ENCODE data around the gene SORL1.
A peak's percentile ranks its signal among the peaks of the same experiment; 100 is the strongest.
"Not testable (repeated sequence)": the region's sequence is repeated elsewhere in the genome, so short reads cannot be mapped to it uniquely, and the experiment has no call there.

The SORL1 gene, protein sequence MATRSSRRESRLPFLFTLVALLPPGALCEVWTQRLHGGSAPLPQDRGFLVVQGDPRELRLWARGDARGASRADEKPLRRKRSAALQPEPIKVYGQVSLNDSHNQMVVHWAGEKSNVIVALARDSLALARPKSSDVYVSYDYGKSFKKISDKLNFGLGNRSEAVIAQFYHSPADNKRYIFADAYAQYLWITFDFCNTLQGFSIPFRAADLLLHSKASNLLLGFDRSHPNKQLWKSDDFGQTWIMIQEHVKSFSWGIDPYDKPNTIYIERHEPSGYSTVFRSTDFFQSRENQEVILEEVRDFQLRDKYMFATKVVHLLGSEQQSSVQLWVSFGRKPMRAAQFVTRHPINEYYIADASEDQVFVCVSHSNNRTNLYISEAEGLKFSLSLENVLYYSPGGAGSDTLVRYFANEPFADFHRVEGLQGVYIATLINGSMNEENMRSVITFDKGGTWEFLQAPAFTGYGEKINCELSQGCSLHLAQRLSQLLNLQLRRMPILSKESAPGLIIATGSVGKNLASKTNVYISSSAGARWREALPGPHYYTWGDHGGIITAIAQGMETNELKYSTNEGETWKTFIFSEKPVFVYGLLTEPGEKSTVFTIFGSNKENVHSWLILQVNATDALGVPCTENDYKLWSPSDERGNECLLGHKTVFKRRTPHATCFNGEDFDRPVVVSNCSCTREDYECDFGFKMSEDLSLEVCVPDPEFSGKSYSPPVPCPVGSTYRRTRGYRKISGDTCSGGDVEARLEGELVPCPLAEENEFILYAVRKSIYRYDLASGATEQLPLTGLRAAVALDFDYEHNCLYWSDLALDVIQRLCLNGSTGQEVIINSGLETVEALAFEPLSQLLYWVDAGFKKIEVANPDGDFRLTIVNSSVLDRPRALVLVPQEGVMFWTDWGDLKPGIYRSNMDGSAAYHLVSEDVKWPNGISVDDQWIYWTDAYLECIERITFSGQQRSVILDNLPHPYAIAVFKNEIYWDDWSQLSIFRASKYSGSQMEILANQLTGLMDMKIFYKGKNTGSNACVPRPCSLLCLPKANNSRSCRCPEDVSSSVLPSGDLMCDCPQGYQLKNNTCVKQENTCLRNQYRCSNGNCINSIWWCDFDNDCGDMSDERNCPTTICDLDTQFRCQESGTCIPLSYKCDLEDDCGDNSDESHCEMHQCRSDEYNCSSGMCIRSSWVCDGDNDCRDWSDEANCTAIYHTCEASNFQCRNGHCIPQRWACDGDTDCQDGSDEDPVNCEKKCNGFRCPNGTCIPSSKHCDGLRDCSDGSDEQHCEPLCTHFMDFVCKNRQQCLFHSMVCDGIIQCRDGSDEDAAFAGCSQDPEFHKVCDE (N-terminal part only)

DNA sequence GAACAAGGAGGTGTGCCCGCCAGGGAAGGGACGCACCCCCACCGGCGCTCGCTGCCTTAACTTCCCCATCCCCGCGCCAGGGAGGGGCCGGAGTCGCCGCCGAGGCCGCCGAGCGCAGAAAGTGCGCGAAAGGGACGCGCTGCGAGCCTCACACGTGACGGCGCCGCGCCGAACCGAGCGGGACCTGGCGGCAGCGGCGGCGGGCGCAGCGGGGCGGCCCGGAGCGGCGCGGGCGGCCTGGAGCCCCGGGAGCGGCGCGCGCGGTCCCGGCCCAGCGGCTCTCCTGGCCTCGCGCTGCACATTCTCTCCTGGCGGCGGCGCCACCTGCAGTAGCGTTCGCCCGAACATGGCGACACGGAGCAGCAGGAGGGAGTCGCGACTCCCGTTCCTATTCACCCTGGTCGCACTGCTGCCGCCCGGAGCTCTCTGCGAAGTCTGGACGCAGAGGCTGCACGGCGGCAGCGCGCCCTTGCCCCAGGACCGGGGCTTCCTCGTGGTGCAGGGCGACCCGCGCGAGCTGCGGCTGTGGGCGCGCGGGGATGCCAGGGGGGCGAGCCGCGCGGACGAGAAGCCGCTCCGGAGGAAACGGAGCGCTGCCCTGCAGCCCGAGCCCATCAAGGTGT lies at the start of gene SORL1:
Gene SORL1, plus strand, starts transcription at position 329 of the 623 bp plus-strand sequence. Its CDS starts 18 bp downstream, at position 347.
- no peak for DNase-seq

DNA sequence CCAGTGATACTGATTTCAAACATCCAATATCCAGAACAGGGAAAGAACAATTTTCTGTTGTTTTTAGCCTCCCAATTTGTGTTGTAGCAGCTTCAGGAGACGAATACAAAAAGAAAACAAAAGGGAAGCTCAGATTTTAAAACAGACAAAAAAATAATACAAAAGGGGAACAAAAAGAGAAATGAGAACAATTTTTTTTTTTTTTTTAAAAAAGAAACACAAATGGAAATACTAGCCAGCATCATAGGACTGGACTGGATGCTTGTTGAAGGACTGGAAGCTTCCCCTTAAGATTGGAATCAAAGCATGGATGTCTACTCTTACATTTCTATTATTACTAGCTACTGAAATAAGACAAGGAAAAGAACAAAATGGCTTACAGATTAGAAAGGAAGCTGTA lies 46.5 kb upstream of the SORL1 start:
- DNase-seq = peak; percentile 50

DNA sequence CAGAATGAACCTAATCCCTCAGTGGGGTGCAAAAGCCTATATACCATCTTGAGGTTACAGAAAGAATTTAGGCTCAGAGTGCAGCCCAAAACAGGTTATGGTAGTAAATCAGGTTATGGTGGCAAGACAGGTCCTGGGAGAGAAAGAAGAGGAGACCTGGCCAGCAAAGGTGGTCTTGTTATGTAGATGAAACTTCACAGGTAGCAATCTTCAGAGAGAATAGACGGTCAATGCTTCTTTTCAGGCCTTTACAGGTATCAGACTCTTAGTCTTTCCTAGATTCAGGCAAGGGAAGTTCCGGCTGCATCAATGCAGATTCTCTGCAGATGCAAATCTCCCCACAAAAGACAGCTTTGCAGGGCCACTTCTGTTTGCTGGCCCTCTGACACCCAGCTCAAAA lies 45.8 kb upstream of the SORL1 start:
- no peak for DNase-seq

DNA sequence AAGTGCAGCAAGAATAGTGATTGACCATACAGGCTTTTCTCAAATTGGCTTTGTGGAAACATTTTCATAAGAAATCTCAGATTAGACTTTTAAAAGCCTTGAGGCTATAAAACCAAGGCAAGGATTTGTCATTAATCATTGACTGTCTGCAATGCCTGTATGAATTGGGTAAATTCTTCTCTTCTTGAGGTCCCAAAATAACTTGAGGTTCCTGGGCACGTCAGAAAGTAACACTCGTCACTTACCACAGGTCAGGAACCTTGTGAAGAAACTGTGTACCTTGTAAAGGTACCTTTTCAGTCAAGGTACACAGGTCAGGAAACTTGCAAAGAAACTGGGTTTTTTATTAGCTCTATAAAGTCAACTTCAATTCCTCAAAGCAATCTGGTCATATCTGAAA lies 43.3 kb upstream of the SORL1 start:
- no peak for DNase-seq

DNA sequence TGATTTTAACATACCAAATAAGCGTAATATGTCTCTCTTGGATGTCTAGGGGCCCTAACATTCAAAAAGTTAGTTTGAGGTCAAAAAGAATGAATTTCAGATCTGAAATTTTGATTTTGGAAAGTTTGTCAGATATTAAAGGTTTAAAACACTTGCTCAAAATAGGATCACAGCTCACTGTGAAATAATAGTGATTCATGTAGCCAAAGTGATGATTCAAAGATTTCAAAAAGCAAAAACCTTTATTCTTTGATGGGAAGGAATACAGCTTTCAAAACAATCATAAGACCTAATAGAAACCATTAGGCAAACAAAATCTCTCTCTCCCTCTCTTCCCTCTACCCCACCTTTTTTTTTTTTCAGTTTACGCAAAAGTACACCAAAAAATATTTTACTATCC lies 42.1 kb upstream of the SORL1 start:
- not testable (repeated sequence) for DNase-seq

DNA sequence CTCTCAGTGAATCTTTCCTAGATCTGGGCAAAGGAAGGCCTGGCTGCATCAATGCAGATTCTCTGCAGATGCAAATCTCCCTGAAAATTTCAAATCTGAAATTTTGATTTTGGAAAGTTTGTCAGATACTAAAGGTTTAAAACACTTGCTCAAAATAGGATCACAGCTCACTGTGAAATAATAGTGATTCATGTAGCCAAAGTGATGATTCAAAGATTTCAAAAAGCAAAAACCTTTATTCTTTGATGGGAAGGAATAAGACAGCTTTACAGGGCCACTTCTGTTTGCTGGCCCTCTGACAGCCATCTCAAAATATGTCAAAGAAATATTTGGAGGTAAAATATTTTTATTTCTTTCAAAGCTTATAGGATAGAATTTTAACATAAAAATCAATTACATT lies 40.8 kb upstream of the SORL1 start:
- DNase-seq = not testable (repeated sequence)

DNA sequence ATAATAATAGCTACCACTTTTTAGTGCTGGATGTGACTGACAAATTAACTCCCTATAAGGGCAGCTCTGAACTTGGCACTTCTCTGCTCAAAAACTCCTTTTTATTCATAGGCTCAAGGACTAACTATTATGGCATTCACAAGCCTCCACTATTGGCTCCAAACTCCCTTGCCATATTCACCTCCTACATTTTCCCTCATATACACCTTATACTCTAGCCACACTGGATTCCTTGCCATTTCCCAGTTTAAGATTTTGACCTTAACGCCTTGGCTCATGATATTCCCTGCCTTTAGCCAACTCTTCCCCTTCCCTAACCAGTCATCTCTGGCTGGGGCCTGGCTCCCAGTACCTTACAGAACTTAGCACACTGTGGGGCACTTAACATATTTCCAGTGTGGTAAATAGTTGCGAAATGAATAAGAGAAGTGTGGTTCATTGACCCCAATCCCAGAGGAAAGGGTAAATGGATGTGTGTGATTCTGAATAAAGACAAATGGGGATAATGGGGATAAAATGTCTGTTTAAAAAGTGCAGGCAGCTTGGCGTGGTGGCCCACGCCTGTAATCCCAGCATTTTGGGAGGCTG lies 40.0 kb upstream of the SORL1 start:
- DNase-seq = no peak

DNA sequence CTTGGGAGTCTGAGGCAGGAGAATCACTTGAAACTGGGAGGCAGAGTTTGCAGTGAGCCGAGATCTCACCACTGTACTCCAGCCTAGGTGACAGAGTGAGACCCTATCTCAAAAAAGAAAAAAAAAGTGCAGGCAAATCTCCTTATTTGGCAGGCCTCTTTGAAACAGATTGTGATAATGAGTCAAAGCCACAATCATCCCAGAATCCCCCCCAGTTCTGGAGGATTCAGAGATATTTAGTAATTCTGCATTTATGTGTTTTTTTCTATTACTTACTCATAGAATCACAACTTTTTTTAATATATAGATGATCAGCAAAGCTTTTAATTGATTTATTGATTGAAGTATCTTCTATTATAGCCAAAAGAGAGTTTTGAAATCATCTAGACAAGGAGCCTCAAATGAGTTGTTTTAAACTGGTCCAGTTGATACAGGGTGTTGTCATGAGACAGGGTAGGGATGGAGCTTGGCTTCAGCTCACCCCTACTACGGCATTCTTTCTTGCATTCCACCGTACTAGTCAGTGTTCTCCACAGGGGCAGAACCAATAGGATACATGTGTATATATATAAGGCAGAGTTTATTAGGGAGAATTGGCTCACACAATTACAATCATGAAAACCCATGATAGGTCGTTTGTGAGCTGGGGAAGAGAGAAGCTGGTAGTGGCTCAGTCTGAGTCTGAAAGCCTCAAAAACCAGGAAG lies 39.3 kb upstream of the SORL1 start:
- DNase-seq = no peak

DNA sequence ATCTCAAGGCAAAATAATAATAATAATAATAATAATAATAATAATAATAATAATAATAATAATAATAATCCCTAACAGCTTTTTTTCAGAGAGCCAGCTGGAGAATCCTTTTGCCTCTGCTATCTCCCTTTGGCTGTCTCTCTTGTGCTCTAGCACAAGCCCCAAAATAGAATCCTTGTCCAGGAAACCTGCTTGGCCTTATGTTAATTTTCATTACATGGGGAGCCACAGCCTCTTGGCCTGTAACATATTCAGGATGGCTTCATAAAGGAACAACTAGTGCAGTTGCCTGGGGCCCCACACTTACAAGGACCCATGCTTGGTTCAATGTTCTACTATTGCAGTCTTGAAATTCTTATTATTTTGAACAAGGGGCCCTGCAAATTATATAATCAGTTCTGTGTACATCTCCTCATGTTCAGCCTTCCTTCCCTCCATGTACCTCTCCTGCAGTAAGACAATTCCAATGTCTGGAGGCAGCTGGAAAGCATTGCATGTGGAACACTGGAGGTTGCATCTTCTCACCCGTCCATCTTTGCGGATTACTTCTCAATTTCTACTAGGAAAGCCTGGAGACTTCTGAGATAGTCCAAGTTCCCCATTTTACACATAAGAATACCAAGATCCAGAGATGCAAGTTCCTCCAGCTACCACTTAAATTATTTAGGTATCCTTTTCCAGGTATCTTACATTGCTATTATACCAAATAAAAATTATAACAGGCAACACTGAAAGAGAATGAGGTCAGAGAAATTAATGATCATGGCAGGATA lies 37.8 kb upstream of the SORL1 start:
- peak; percentile 58 for DNase-seq

DNA sequence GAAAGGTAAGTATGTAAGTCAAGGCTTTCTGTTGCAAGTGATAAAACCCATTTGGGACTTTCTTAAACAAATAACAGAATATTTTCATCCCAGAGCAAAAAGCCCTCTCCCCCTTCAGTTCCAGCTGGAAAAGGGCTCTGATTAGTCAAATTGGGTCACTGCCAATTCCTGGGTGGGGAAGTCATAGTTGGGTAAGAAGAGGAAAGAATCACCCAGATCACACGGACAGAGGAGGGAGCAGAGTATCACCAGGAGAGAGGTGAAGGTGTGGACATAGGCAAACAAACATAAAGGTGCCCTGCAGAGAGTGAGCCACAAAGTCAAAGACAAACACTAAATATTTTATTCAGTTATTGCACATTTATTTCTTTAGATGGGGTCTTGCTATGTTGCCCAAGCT lies 36.3 kb upstream of the SORL1 start:
- DNase-seq = no peak

DNA sequence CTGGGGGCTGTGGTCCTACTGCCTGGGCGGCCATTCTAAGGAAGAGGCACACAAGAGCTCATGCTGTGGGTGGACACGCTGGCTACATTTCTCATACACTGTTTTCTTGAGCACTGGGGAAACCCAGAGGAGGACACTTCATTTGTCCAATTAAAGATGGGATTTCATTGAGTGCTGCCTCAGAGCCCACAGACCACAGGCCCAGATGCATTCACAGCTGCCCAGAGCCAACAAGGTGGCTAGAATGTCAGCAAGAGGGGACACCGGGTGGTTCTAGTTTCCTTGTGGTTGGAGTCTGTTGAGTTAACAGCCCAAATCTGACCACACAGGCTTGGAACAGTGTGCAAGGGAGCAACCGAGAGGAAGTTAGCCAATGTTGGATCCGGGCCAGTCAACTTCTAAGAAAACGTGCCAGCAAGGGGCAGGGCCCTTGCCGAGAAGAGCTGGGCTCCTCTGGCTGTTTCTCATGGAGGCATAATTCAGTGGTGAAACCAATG lies 35.0 kb upstream of the SORL1 start:
- peak; percentile 100 for DNase-seq

DNA sequence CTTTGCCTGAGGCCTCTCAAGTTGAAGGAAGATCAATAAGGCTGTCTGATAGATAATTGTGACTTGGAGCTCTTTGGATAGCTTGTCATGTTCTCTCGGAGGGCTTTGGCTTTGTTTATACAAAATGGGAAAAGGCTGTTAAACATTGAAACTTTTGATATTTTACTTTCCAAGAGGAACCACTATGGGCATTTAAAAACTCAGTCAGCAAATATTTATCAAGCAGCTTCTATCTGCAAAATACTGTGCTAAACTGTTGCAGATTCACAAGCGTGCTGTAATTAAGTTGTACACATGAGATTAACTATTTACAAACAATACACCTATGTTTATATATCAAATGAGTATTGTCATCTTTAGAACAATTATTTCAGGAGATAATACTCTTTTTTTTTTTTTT lies 34.5 kb upstream of the SORL1 start:
- no peak for DNase-seq

DNA sequence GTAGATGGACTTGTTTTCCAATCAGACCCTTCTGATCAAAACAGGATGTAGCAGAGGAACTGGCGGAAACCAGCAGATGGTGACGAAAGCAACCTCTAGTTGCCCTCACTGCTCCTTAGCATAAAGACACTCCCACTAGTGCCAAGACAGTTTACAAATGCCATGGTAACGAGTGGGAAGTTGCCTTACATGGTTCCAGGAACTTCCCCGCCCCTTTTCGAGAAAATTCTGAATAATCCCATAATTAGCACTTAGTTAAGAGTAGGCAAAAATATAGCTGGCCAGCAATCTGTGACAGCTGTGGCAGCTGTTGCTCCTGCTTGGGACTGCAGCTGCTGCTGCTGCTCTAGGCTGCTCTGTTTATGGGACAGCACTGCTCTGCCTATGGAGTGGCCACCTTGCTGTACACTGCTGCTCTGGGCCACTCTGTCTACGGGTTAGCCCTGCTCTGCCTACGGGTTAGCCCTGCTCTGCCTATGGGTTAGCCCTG lies 33.4 kb upstream of the SORL1 start:
- DNase-seq = peak; percentile 99

DNA sequence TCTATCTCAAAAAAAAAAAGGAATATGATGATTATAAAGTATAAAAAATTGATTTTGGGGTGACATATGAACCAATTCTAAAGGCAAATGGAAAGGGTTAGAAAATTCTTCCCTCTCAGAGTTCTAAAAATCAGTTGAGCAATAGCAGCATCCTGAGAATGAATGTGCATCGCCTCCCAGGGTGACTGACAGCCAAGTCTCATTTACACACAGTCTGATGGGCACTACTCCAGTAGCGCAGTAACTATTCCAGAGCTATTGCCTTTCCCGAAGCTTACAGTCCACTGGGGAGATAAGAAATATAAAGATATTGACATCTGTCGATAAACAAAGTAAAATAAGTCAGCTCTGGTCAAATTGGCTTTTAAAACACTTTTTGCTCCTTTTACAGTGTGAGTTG lies 32.3 kb upstream of the SORL1 start:
- no peak for DNase-seq

DNA sequence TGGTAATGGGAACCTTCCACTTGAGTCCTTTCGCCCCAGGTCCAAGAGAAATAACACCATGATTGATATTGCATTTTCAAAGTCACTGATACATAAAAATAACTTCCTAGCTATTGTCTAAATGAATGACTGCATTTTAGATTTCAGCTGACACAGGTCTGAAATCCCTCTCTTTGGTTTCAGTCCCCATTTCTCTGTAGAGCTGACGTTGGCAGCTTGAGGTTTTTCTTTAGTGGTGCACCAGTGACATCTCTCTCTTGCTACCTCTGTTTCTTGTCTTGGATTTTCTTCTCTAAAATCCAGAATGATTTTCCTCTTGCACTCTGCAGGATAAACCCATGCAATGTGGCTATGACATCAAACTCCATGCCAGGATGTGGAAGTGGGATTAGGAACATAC lies 31.7 kb upstream of the SORL1 start:
- no peak for DNase-seq

DNA sequence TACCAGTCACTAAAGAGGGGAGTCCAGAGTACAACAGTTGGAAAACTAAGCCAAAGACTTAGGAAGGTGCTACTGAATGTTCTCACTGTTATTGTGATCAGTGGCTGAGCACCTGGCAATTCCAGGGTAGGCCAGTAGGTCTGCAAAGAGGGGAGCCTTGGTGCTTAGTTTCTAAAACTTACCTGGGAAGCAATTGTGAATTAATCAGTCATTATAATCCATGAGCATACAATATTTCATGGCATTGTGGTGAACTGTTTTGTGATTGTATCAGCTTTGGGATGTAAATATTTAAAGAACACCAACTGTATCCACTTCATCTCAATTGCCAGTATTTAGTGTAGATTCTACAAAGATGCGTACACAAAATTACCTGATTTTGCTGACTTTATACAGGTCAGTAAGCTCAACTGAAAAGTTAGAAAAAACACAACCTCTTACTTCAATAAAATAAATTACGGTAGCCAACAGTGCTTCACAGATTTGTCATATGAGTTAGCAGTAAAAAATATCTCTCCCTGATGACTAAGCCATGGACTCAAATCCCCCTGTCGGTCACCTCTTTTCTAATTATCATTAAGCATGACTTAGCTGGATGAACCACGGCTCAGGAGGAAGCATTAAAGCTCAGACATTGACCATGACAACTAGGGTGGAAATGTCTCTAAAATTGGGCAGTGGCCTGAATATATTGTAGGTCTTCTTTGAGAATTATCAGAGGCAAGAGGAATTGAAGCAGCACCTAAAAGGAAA lies 30.8 kb upstream of the SORL1 start:
- DNase-seq = peak; percentile 25

DNA sequence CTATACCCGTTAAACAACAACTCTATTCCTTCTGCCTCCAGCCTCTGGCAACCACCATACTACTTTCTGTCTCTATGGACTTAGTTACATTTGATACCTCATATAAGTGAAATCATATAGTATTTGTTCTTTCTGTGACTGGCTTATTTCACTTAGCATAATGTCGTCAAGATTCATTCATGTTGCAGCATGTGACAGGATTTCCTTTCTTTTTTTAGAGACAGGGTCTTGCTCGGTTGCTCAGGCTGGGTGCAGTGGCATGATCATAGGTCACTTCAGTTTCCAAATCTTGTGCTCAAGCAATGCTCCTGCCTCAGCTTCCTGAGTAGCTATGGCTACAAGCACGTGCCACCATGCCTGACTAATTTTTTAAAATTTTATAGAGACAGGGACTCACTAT lies 29.4 kb upstream of the SORL1 start:
- no peak for DNase-seq

DNA sequence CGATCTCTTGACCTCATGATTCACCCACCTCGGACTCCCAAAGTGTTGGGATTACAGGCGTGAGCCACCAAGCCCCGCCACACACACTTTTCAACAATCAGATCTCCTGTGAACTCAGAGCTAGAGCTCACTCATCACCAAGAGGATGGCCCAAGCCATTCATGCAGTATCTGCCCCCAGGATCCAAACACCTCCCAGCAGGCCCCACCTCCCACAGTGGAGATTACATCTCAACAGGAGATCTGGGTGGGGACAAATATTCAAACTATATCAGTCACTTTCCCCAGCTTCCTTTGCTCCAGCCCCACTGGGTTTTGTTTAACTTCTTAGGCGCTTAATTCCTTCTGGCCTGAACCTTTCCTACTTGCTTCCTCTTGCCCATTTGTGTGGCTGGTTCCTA lies 26.3 kb upstream of the SORL1 start:
- no peak for DNase-seq

Data from MV-4-11 (cell line).